MM.1S (cell line): Measurements from ENCODE around the gene AHRR.
"Not testable (repeated sequence)": the region's sequence is repeated elsewhere in the genome, so short reads cannot be mapped to it uniquely, and the experiment has no call there.

ENCODE experiments used
- EZH2 ChIP-seq: fragments of 300-600 bp; sonication (generic); optimal IDR thresholded peaks from 2 replicates; pipeline ENCODE3; 2017; ENCODE audit warnings: low read depth, mild to moderate bottlenecking, antibody characterized with exemption, low read length, mixed read lengths
- EZH2phosphoT487 ChIP-seq: fragments of 300-600 bp; sonication (generic); IDR thresholded peaks from 2 replicates; pipeline ENCODE4 v1.6.1; 2018; ENCODE audit warnings: antibody characterized with exemption, low read length
- TF ChIP-seq, protein P1 (sequence below): fragments of 300-600 bp; sonication (generic); IDR thresholded peaks from 2 replicates; pipeline ENCODE4 v1.5.1; 2016; ENCODE audit warnings: antibody characterized with exemption, low read length, mixed read lengths

DNA sequence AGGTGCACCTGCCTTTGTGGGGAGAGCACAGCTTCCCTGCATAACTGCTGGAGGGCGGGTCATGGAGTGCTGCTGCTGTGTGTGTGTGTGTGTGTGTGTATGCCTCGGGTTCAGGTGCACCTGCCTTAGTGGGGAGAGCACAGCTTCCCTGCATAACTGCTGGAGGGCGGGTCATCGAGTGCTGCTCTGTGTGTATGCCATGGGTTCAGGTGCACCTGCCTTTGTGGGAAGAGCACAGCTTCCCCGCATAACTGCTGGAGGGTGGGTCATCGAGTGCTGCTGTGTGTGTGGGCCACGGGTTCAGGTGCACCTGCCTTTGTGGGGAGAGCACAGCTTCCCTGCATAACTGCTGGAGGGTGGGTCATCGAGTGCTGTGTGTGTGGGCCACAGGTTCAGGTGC is 19.1 kb upstream of the AHRR start:
- TF ChIP-seq, protein P1, sequence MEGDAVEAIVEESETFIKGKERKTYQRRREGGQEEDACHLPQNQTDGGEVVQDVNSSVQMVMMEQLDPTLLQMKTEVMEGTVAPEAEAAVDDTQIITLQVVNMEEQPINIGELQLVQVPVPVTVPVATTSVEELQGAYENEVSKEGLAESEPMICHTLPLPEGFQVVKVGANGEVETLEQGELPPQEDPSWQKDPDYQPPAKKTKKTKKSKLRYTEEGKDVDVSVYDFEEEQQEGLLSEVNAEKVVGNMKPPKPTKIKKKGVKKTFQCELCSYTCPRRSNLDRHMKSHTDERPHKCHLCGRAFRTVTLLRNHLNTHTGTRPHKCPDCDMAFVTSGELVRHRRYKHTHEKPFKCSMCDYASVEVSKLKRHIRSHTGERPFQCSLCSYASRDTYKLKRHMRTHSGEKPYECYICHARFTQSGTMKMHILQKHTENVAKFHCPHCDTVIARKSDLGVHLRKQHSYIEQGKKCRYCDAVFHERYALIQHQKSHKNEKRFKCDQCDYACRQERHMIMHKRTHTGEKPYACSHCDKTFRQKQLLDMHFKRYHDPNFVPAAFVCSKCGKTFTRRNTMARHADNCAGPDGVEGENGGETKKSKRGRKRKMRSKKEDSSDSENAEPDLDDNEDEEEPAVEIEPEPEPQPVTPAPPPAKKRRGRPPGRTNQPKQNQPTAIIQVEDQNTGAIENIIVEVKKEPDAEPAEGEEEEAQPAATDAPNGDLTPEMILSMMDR = not testable (repeated sequence)
- not testable (repeated sequence) for TF ChIP-seq EZH2, EZH2phosphoT487
